ENCODE results near the gene AKAP8.

Gene AKAP8

DNA sequence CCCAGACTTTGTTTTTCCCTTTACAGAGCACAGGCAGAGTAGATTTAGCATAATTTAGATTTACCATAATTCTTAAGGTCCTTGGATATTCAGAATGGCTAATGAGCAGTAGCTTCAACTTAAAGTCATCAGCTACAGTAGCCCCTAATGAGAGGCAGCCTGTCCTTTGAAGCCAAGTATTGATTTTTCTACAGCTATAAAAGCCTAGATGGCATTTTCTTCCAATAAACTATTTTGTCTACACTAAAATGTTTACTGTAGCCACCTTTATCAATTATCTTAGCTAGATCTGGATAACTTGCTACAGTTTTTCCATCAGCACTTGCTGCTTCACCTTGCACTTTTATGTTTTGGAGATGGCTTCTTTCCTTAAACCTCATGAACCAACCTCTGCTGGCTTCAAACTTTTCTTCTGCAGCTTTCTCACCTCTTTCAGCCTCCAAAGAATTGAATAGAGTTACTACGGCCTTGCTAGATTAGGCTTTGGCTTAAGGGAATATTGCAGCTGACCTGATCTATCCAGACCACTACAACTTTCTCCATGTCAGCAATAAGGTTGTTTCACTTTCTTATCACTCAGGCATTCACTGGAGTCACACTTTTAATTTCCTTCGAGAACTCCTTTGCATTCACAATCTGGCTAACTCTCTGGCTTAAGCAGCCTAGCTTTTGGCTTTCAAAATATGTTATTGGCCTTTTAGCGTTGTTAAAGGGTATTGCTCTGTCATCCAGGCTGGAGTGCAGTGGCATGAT is 73.8 kb downstream of the AKAP8 start:
- FAIRE-seq (no peak), DNase-seq (ENCODE audit: extremely low spot score, insufficient read length, low read depth) (no peak)

DNA sequence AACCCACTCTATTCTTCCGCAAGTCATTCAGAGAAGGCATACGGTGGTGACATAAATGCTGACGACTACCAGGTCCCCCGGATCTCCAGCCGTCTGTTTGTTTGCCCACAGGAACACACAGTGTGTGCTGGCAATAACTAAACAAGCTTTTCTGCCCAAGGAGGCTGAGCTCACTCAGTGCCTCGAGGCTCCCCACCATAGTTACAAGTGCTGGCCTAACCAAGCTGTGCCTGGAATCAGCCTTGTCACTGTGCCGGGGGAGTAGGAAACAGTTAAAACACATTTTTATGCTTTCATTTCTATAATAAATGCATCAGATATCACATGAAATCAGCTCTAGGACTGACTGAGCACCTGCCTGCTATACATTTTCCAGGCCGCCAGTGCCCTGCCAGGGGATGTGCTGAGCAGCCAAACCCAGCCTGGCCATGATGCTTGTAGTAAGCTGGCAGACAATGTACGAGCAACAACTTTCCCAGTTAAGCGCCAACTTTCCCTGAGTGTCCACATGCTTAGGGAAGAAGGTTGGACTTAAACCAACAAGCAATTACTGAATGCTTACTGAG is 75.4 kb downstream of the AKAP8 start:
- FAIRE-seq (no peak), DNase-seq (ENCODE audit: extremely low spot score, insufficient read length, low read depth) (no peak)
